ENCODE measurements around the gene ZG16B.

ZG16B gene

DNA sequence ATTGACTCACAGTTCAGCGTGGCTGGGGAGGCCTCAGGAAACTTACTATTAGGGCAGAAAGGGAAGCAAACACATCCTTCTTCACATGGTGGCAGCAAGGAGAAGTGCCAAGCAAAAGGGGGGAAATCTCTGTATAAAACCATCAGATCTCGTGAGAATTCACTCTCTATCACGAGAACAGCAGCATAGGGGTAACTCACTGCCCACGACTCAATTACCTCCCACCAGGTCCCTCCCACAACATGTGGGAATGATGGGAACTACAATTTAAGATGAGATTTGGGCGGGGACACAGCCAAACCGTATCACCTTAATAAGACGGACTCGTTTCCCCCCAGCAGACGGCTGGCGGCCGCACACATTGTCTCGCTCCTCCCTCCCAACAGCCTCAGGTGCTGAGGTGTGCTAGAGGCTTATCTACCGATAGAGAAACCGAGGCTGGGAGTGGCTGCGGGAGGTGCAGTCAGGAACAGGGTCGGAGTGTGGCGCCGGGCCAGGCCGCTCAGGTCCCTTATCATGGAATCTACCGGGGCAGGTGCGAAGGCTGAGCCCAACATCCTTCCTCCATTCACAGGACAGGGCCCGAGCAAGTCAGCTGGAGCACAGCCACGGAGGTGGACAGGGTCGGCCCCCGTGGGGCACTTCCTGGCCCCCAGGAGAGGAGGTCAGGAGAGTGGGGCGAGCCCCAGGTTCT is 4.9 kb upstream of the ZG16B start:
- no peak for DNase-seq

GRCh38 chr16:2825906-2826305 is 4.2 kb upstream of the ZG16B start:
- no peak for DNase-seq

DNA sequence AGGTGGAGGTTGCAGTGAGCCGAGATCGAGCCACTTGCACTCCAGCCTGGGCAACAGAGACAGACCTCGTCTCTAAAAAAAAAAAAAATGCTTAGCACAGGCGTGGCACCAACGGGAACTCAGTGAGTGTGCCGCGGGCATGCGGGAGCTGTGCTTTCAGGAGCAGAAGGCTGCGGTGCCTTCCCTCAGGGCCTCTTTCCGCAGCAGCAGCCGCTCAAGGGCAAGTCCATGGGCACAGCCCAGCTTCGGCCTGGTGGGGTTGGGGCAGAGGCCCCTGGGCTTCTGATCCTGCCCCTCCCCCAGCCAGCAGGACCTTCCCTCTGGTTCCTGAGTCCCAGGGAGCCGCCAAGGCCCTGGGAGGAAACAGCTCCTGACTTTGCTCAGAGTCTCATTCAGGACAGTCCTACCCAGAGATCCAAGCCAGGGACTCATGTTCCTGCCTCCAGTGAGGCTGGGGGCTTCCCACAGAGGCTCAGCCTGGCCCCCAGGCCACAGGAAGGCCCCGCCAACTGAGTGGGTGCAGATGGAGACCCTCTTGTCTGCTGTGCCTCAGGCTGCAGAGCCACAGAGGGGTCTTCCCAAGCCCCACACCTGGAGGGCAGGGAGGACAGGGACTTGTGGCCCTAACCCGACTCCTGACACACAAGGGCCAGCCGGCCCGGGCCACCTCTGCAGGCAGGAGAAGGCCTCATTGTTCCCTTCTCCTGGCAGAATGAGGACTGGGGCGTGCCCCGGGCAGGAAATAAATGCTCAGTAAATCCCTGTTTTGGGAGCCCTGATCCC is 3.3 kb upstream of the ZG16B start:
- no peak for DNase-seq

GRCh38 chr16:2827374-2827791 is 2.7 kb upstream of the ZG16B start:
- DNase-seq: no peak

DNA sequence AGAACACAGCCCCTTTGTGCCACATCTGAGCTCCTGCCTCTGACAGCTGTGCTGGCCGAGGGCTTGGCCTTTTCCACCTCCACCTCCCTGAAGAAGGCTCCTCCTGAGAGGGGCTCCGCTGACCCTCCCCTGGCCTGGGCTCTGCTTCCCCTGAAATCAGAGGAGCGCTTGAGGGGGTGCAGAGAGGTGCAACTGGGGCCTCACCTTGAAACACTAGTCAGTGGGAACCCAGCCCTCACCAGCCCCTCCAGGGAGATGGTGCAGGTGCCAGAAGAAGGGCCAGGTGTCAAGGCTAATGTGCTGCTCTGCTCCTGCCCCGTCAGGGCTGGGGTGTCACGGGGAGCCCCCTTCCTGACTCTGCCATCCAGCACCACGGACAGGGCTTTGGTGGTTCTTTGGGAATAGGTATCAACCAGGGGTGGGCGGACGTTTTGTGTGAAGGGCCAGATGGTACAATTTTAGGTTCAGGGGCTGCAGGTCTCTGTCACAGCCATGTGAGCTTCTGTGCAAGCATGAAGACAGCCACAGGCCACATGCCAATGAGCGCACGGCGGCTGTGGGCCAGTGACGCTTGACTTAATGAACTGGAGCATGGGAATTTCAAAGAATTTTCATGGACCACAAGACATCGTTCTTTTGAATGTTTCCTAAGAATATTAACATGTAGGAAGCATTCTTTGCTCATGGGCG is 2.1 kb upstream of the ZG16B start:
- no peak for DNase-seq

DNA sequence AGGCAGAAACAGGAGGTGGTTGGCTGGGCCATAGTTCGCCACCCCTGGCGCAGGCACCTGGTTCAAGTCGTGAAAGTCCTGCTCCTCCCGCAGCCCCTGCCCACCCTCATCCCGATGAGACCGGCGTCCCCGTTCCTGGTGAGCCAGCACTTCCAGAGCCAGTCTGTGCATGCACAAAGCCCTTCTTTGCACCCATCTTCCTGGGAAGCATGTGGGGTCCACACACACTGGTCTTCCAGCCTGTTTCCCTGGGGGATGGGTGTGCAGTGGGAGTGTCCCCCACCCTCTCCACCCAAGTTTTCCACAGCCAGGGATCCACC is 1.6 kb upstream of the ZG16B start:
- DNase-seq: no peak

GRCh38 chr16:2828876-2829430 is 1.1 kb upstream of the ZG16B start:
- no peak for DNase-seq

DNA sequence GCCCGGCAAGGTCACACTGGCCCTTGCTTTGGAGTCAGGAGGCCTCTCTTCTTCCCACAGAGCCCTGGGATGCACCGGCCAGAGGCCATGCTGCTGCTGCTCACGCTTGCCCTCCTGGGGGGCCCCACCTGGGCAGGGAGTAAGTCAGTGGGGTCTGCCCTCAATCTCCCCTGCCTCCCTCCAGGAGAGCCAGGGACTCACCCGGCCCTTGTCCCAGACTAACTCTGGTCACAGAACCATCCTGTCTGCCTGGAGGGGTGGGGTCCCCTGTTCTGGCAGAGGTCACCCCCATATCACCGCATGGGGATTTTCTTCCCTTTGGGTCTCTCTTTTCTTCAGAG is 222 bp downstream of the ZG16B start:
- DNase-seq: no peak

GRCh38 chr16:2831203-2831602 is 1.1 kb downstream of the ZG16B start:
- no peak for DNase-seq

DNA sequence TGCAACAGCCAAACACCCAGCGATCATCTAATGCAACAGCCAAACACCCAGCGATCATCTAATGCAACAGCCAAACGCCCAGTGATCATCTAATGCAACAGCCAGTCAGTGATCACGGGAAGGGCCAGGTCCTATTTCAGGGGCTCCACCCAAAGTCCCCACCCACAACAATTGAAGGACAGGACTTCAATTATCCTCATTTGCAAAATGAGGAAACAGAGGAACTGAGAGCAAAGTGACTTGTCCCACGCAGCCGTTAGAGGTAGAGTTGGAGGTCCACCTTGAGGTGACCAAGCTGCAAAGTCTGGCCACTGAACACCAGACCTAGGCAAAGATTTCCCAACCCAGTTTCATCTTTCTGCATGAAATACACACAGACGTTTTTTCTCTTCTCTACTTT is 3.7 kb downstream of the ZG16B start:
- no peak for DNase-seq

DNA sequence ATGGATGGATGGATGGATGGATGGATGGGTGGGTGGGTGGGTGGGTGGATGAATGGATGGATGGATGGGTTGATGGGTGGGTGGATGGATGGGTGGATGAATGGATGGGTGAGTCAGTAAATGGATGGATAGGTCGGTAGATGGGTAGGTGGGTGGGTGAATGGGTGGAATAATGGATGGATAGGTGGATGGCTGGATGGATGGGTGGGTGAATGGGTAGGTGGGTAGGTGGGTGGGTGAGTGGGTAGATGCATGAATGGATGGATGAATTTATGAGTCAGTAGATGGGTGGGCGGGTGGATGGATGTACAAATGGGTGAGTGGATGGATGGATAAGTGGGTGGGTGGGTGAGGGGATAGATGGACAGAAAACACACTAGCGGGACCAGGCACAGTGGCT is 4.9 kb downstream of the ZG16B start:
- DNase-seq: no peak

DNA sequence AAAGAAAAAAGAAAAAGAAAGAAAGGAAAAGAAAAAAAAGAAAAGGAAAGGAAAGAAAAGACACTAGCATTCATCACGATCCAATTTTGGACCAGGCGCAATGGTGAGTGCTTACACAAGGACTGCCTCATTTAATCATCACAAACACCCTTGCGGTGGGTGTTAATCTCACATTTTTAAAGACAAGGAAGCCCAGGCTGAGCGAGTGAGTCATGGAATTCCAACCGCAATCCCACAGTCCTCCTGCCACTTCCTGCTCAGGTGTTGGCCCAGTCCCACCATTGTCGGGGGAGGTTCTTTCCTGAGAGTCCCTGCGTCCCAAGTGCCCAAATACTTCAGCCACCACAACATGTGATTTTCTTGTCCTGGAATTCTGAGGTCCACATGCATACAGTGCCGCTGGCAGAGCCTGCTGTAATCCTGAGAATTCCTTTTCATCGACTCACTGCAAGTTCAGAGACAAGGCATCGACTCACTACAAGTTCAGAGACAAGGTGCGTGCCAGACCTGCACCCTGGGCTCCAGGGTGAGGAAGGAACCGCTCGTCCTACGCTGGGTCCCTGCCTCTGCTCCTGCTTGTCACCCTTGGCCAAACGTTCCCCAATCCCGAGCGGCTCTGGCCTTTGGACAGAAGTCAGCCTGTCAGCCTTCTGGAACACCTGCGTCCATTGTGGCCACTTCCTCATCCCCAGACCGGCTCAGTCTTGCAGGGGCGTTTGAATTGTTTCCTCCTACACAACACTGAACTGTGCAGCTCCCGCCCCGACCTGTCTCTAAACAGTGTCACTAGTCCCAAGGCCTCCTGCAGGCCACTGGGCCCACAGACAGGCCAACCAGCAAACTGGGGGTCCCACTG is 5.8 kb downstream of the ZG16B start:
- peak; percentile 97 for DNase-seq

DNA sequence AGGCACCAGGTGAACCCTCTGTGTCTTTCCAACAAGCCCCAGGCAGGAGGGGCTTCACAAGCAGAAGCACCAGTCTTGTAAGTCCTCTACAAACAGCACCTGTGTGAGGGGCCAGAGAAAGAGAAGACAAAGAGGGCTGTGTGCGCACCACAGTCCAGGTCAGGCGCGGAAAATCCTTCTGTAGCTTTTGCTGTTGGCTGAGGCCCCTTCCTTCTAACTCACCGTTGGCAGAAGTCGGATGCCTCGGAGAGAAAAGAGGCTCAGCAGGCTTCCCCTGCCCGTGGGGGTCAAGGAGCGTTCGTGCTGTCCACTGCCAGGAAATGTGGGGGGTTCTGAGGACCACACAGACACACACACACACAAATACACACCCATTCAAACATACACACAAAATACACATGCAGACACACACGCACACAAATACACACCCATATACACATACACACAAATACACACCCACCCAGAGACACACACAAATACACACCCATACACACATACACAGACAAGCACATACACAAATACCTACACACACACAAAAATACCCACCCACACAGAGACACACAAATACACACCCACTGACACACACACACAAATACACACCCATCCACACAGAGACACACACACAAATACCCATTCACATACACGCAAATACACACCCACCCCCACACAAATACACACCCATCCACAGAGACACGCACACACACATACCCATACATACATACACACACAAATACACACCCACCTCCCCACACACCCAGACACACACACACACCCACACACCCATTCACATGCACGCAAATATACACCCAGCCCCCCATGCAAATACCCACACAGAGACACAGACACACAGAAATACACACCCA is 6.8 kb downstream of the ZG16B start:
- DNase-seq: no peak

DNA sequence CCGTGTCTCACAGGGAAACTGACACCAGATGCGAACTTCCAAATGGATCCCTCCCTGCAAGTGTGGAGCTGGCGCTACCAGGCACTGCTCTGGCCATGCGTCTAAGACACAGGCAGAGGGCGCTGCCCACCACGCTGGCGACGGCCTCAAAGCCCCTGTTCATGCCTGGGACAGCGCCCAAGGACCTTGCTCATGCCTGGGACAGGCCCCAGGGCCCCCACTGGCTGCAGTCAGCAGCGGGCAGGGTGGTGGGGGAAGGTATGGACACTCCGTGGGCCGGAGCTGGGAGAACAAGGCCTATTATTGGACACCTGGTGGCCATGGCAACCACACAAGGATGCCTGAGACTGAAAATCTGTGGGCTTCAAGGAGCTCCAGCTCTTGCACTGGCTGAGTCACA is 8.8 kb downstream of the ZG16B start:
- peak; percentile 66 for DNase-seq

- no peak for DNase-seq
These were observed 9.7 kb downstream of the ZG16B start for GRCh38 chr16:2839650-2840450.

GRCh38 chr16:2840914-2841313 is 10.8 kb downstream of the ZG16B start:
- no peak for DNase-seq

DNA sequence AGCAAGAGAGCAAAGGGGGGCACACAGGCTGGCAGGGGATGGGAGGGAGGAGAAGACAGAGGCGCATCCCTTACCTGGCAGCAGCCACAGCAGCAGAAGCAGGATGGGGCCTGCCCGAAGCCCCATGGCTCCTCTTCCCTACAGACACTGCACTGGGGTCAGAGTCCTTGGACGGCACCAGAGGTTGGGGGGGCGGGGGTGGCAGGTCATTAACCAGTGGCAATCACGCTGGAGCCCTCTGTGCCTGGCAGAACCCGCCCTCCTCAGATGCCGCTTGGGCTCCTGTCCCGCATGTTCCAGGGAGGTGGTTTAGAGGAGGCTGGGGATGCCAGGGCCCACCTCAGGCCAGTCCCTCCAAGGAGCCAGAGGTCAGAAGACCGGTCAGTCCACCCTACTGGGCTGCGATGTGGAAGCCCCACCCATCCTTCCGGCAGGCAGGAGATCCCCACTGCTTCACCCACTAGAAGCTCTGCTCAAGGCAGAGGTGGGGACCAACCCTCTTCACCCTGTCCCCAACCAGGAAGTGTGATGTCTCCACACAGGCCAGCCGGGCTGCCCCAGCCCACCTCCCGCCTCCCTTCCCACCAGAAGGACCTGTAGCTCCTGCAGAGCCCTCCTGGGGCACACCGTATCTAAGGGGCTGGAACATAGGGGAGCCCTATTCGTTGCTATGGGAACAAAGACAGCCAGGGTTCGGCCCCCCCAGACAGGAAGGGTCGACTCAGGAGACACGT is 11.7 kb downstream of the ZG16B start:
- DNase-seq: no peak

- DNase-seq: peak; percentile 31
These were observed 12.4 kb downstream of the ZG16B start for GRCh38 chr16:2842340-2843000.

DNA sequence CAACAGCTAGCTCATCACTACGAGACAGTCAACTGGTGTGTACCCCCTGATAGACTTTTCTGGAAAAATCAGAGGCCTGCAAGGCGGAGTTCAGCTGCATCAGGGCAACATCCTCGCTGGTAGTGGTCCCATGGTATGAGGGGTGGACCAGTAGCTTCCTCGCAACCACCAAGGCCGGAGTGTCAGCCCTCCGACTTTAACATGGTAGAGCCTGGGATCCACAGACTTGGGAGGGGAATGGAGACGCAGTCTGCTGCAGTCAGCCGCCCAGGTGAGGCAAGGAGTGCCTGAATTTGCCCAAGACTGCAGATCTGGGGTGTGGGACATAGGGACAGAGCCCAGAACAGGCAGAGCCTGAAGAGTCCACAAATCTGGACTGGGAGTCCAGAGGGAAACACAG is 13.4 kb downstream of the ZG16B start:
- no peak for DNase-seq

- DNase-seq: no peak
These were observed 15.0 kb downstream of the ZG16B start for GRCh38 chr16:2845116-2845515.
